GM12801 (cell line): ENCODE results near the gene DDX24.

Source experiments
- CTCF ChIP-seq: IDR thresholded peaks from one replicate; pipeline ENCODE4 v1.5.1; 2011; ENCODE audit warnings: control low read depth; ENCODE audit not compliant: insufficient read length; ENCODE audit errors: extremely low read depth

DDX24 gene

GRCh38 chr14:94014382-94014781 lies 66.6 kb downstream of the DDX24 start:
- no peak for TF ChIP-seq CTCF

DNA sequence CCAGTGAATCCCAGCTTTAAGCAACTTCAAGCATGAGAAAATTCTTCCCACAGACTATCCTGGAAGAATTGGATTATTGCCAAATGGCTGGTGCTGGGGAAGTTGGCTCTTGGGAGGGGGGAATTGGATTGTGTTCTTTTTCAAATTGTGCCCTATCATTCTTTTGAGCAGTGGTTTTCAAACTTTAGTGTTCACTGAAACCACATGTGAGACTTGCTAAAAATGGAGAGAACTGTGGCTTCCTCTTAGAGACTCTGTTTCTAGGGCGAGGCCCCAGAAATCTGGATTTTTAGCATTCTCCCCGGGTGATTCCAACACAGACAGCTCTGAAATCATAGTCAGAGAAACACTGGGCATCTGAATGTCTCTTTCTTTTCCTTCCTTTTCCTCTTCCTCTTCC lies 69.2 kb downstream of the DDX24 start:
- no peak for TF ChIP-seq CTCF

DNA sequence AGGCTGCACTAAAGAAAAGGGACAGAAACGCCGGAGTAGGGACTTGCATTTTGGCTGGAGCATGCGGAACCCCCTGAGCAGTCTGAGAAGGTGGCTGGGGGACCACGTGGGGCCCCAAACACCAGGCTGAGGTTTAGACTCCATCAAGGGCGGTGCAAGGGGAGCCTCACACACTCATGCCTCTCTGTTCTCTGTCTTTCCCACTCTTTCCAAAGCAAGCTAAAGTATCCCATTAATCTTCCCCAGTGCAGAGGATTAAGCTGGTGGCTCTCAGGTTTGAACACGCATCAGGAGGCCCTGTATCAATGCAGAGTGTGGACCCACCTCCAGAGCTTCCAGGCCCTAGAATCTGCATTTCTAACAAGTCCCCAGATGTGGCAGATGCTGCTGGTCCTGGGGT lies 70.4 kb downstream of the DDX24 start:
- TF ChIP-seq CTCF = no peak

DNA sequence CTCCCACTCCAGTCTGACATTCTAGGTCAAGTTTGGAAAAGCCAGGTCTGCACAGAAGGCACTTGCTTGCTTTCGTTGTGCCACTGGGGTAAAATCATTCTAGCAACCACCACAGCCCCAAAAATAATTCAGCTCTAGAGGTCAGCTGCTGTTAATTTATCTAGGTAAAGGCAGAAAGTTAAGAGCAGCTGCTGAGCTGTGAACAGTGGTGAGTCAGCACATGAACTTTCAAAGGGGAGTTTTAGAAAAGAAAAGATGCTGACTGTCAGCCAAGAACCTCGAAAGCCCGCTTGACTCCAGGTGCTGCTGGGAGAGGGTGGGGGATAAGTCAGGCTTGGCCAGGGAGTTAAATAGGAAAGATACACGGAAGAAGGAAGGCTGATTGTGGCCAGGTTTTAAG lies 71.2 kb downstream of the DDX24 start:
- TF ChIP-seq CTCF = no peak

DNA sequence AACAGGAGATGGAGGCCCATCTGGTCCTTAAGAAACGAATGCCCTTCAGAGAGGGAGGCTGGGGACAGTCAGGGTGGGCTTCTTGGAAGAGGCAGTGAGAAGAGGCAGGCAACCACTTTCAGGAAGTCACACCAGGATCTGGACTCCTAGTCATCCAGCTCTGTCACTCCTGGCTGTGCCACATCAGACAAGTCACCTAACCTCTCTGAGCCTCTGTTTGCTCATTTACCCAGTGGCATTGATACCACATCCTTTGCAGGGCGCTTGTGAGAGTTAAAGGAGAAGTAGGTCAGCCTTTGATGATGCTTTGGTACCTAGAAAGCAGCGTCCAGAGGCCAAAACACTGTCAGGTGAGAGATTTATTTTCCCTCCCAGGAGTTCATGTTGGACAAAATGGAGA lies 72.8 kb downstream of the DDX24 start:
- no peak for TF ChIP-seq CTCF

GRCh38 chr14:94005324-94006073 lies 75.5 kb downstream of the DDX24 start:
- no peak for TF ChIP-seq CTCF

DNA sequence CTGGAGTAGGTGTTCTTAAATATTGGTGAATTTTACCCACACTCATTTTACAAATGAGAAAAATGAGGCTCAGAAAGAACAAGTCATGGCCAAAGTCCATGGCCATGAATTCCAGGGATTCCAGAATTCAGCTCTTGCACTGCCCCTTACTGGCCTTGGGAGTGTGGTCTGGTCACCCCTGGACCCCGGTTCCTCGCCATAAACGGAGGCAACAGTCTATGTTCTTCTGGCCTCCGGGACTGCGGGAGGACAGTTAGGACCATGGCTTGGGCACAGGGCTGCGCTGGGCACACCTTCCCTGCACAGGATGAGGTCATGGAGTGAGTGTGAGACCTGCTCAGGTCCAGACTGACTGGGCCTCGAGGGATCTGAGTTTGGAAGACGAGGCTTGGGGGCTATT lies 77.0 kb downstream of the DDX24 start:
- TF ChIP-seq CTCF = no peak
